RWPE2 (cell line): ENCODE results near the gene CD74.

ENCODE experiments used
- ATAC-seq: fragments of 200-7000 bp; cut with Tn5 transposase; 3 replicates; pipeline ENCODE4 v1.9.1; 2021; ENCODE audit warnings: low read depth
- DNase-seq: peaks from one replicate; pipeline ENCODE4 v3.0.0-alpha.2; 2020; ENCODE audit warnings: low spot score
- H3K27ac ChIP-seq: fragments of 450-650 bp; 2 replicates; pipeline ENCODE4 v1.5.1; 2017; ENCODE audit warnings: mild to moderate bottlenecking; ENCODE audit not compliant: poor library complexity, severe bottlenecking
- H3K27me3 ChIP-seq: fragments of 250-450 bp; sonication (Bioruptor Pico); 2 replicates; pipeline ENCODE4 v1.5.1; 2021; ENCODE audit warnings: mild to moderate bottlenecking, moderate library complexity; ENCODE audit not compliant: insufficient read depth, poor library complexity, severe bottlenecking
- H3K36me3 ChIP-seq: fragments of 250-450 bp; sonication (Bioruptor Pico); 2 replicates; pipeline ENCODE4 v1.5.1; 2020; ENCODE audit warnings: low read depth, mild to moderate bottlenecking, moderate library complexity
- H3K4me1 ChIP-seq: fragments of 250-450 bp; sonication (Bioruptor Pico); 2 replicates; pipeline ENCODE4 v1.5.1; 2021; ENCODE audit warnings: mild to moderate bottlenecking, moderate library complexity; ENCODE audit not compliant: insufficient read depth, poor library complexity, severe bottlenecking
- H3K4me3 ChIP-seq: fragments of 250-450 bp; sonication (Bioruptor Pico); 2 replicates; pipeline ENCODE4 v1.5.1; 2021; ENCODE audit warnings: mild to moderate bottlenecking, moderate library complexity; ENCODE audit not compliant: severe bottlenecking
- H3K9me3 ChIP-seq: fragments of 250-450 bp; sonication (Bioruptor Pico); 2 replicates; pipeline ENCODE4 v1.5.1; 2021; ENCODE audit warnings: mild to moderate bottlenecking, moderate library complexity; ENCODE audit not compliant: severe bottlenecking
- TF ChIP-seq, protein P1 (sequence below): fragments of 450-650 bp; IDR thresholded peaks from one replicate; pipeline ENCODE4 v1.5.1; 2017; ENCODE audit warnings: mild to moderate bottlenecking, moderate library complexity; ENCODE audit not compliant: poor library complexity, severe bottlenecking

Gene CD74

GRCh38 chr5:150406723-150407095 lies 6.0 kb downstream of the CD74 start:
- H3K4me3 ChIP-seq: no peak overlapping the region
- ATAC-seq: no peak
- no peaks in the 10 kb centered on the region for H3K4me1 ChIP-seq
- no peaks in the 10 kb centered on the region for H3K9me3 ChIP-seq
- DNase-seq: peak; percentile 66
- no peak overlapping the region for H3K27ac ChIP-seq
- peaks cover 5% of the 10 kb centered on the region; the same call in 1 of the 2 replicates for H3K36me3 ChIP-seq
- H3K27me3 ChIP-seq: no peaks in the 10 kb centered on the region
- TF ChIP-seq, protein P1, sequence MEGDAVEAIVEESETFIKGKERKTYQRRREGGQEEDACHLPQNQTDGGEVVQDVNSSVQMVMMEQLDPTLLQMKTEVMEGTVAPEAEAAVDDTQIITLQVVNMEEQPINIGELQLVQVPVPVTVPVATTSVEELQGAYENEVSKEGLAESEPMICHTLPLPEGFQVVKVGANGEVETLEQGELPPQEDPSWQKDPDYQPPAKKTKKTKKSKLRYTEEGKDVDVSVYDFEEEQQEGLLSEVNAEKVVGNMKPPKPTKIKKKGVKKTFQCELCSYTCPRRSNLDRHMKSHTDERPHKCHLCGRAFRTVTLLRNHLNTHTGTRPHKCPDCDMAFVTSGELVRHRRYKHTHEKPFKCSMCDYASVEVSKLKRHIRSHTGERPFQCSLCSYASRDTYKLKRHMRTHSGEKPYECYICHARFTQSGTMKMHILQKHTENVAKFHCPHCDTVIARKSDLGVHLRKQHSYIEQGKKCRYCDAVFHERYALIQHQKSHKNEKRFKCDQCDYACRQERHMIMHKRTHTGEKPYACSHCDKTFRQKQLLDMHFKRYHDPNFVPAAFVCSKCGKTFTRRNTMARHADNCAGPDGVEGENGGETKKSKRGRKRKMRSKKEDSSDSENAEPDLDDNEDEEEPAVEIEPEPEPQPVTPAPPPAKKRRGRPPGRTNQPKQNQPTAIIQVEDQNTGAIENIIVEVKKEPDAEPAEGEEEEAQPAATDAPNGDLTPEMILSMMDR: no peak

DNA sequence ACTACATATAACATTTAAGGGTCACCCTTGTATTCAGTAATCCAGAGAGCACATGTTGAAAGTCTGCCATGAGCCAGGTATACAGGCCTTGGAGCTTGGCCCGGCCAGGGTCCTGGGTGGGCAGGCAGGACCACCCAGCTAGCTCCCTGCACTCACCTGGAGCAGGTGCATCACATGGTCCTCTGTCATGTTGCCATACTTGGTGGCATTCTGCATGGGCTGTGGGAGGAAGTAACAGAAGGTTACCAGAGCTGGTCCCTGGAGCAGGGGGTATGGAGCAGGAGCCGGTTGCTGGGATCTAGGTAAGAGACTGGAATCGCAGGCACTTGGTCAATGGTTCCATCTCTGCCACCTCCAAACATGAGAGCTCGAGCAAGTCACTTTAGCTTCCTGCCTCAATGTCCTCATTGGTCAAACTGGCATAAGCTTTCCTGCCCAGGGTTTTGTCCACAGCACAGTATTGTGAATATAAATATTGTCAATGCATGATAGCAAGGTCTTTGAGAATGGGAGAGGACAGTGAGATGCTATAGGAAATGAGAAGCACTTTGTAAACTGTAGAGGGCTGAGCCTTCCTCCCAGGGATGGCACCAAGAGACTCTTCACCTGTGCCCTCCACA lies 6.5 kb downstream of the CD74 start:
- DNase-seq (no peak), ATAC-seq (no peak)
- no peak overlapping the region for H3K27ac ChIP-seq
- TF ChIP-seq, protein P1: no peak
- H3K4me3 ChIP-seq: no peak overlapping the region
- H3K9me3 ChIP-seq: no peaks in the 10 kb centered on the region
- no peaks in the 10 kb centered on the region for H3K27me3 ChIP-seq
- no peaks in the 10 kb centered on the region for H3K4me1 ChIP-seq
- H3K36me3 ChIP-seq: peaks cover 8% of the 10 kb centered on the region; the same call in 1 of the 2 replicates

GRCh38 chr5:150404941-150405816 lies 7.5 kb downstream of the CD74 start:
- H3K9me3 ChIP-seq: no peaks in the 10 kb centered on the region
- no peak overlapping the region for H3K4me3 ChIP-seq
- peaks cover 15% of the 10 kb centered on the region for H3K36me3 ChIP-seq
- H3K27ac ChIP-seq: no peak overlapping the region
- TF ChIP-seq, protein P1: no peak
- H3K27me3 ChIP-seq: no peaks in the 10 kb centered on the region
- DNase-seq (no peak), ATAC-seq (no peak)
- no peaks in the 10 kb centered on the region for H3K4me1 ChIP-seq

- no peak for DNase-seq
- TF ChIP-seq, protein P1: no peak
- Histone ChIP-seq H3K27me3 (no peaks in the 10 kb centered on the region), H3K36me3 (peaks cover 19% of the 10 kb centered on the region), H3K27ac (no peak overlapping the region), H3K4me1 (no peaks in the 10 kb centered on the region), H3K9me3 (no peaks in the 10 kb centered on the region), H3K4me3 (no peak overlapping the region)
- no peak for ATAC-seq
These were observed 8.2 kb downstream of the CD74 start for GRCh38 chr5:150404535-150404934.
